ENCODE data around the gene SLC35F6.
"Not testable (repeated sequence)": the region's sequence is repeated elsewhere in the genome, so short reads cannot be mapped to it uniquely, and the experiment has no call there.

Gene SLC35F6

GRCh38 chr2:26740346-26740745 is 23.7 kb upstream of the SLC35F6 start:
- Mint-ChIP-seq H3K9me3 (no peaks in the 10 kb centered on the region), H3K4me3 (no peak overlapping the region), H3K27me3 (peaks cover 3% of the 10 kb centered on the region), H3K36me3 (ENCODE audit: low read depth) (no peaks in the 10 kb centered on the region), H3K4me1 (ENCODE audit: low read depth) (peaks cover 7% of the 10 kb centered on the region), H3K27ac (no peak overlapping the region)

GRCh38 chr2:26740890-26741302 is 23.2 kb upstream of the SLC35F6 start:
- H3K36me3 Mint-ChIP-seq (ENCODE audit: low read depth), result no peaks in the 10 kb centered on the region

GRCh38 chr2:26742048-26742770 is 21.9 kb upstream of the SLC35F6 start:
- Mint-ChIP-seq H3K27me3 (peaks cover 3% of the 10 kb centered on the region), H3K27ac (no peak overlapping the region), H3K9me3 (no peaks in the 10 kb centered on the region), H3K4me1 (ENCODE audit: low read depth) (peaks cover 7% of the 10 kb centered on the region), H3K4me3 (no peak overlapping the region), H3K36me3 (ENCODE audit: low read depth) (no peaks in the 10 kb centered on the region)

More at GRCh38 chr2:26740890-26741302, 23.2 kb upstream of the SLC35F6 start:
- no peak overlapping the region for H3K27ac Mint-ChIP-seq
- no peaks in the 10 kb centered on the region for H3K9me3 Mint-ChIP-seq
- peaks cover 7% of the 10 kb centered on the region for H3K4me1 Mint-ChIP-seq (ENCODE audit: low read depth)
- no peak overlapping the region for H3K4me3 Mint-ChIP-seq
- H3K27me3 Mint-ChIP-seq, result peaks cover 3% of the 10 kb centered on the region

GRCh38 chr2:26743852-26744251 is 20.2 kb upstream of the SLC35F6 start:
- Mint-ChIP-seq H3K9me3 (no peaks in the 10 kb centered on the region), H3K36me3 (ENCODE audit: low read depth) (no peaks in the 10 kb centered on the region), H3K27me3 (no peaks in the 10 kb centered on the region), H3K27ac (no peak overlapping the region), H3K4me1 (ENCODE audit: low read depth) (peaks cover 7% of the 10 kb centered on the region), H3K4me3 (no peak overlapping the region)

GRCh38 chr2:26744953-26745352 is 19.1 kb upstream of the SLC35F6 start:
- H3K9me3 Mint-ChIP-seq, result no peaks in the 10 kb centered on the region
- peaks cover 7% of the 10 kb centered on the region for H3K4me1 Mint-ChIP-seq (ENCODE audit: low read depth)
- H3K36me3 Mint-ChIP-seq (ENCODE audit: low read depth), result no peaks in the 10 kb centered on the region
- H3K27me3 Mint-ChIP-seq, result no peaks in the 10 kb centered on the region
- no peak overlapping the region for H3K4me3 Mint-ChIP-seq
- H3K27ac Mint-ChIP-seq, result no peak overlapping the region

GRCh38 chr2:26745609-26746327 is 18.3 kb upstream of the SLC35F6 start:
- H3K27ac Mint-ChIP-seq, result no peak overlapping the region
- H3K4me1 Mint-ChIP-seq (ENCODE audit: low read depth), result peaks cover 5% of the 10 kb centered on the region
- no peaks in the 10 kb centered on the region for H3K27me3 Mint-ChIP-seq
- no peaks in the 10 kb centered on the region for H3K36me3 Mint-ChIP-seq (ENCODE audit: low read depth)
- no peak overlapping the region for H3K4me3 Mint-ChIP-seq
- H3K9me3 Mint-ChIP-seq, result no peaks in the 10 kb centered on the region

- H3K36me3 Mint-ChIP-seq (ENCODE audit: low read depth), result no peaks in the 10 kb centered on the region
- H3K9me3 Mint-ChIP-seq, result no peaks in the 10 kb centered on the region
- H3K4me1 Mint-ChIP-seq (ENCODE audit: low read depth), result no peaks in the 10 kb centered on the region
- H3K4me3 Mint-ChIP-seq, result no peak overlapping the region
- H3K27ac Mint-ChIP-seq, result no peak overlapping the region
- no peaks in the 10 kb centered on the region for H3K27me3 Mint-ChIP-seq
Measured at GRCh38 chr2:26746934-26747333, 17.1 kb upstream of the SLC35F6 start.

- not testable (repeated sequence) for H3K27me3 Mint-ChIP-seq; H3K4me3 Mint-ChIP-seq; H3K4me1 Mint-ChIP-seq (ENCODE audit: low read depth); H3K27ac Mint-ChIP-seq; H3K36me3 Mint-ChIP-seq (ENCODE audit: low read depth); H3K9me3 Mint-ChIP-seq
Measured at GRCh38 chr2:26749787-26750420, 14.2 kb upstream of the SLC35F6 start.

- not testable (repeated sequence) for H3K9me3 Mint-ChIP-seq; H3K27ac Mint-ChIP-seq; H3K27me3 Mint-ChIP-seq; H3K4me3 Mint-ChIP-seq; H3K36me3 Mint-ChIP-seq (ENCODE audit: low read depth); H3K4me1 Mint-ChIP-seq (ENCODE audit: low read depth)
Measured at GRCh38 chr2:26750467-26750866, 13.6 kb upstream of the SLC35F6 start.

- no peak overlapping the region for H3K4me3 Mint-ChIP-seq
- H3K9me3 Mint-ChIP-seq, result no peaks in the 10 kb centered on the region
- H3K27ac Mint-ChIP-seq, result no peak overlapping the region
- H3K27me3 Mint-ChIP-seq, result no peaks in the 10 kb centered on the region
- H3K36me3 Mint-ChIP-seq (ENCODE audit: low read depth), result no peaks in the 10 kb centered on the region
- peaks cover 4% of the 10 kb centered on the region for H3K4me1 Mint-ChIP-seq (ENCODE audit: low read depth)
Measured at GRCh38 chr2:26752656-26753055, 11.4 kb upstream of the SLC35F6 start.

- Mint-ChIP-seq H3K4me1 (ENCODE audit: low read depth) (peaks cover 14% of the 10 kb centered on the region), H3K27me3 (no peaks in the 10 kb centered on the region), H3K9me3 (no peaks in the 10 kb centered on the region), H3K27ac (no peak overlapping the region), H3K36me3 (ENCODE audit: low read depth) (no peaks in the 10 kb centered on the region), H3K4me3 (no peak overlapping the region)
Measured at GRCh38 chr2:26754539-26754938, 9.5 kb upstream of the SLC35F6 start.

GRCh38 chr2:26754972-26755670 is 9.0 kb upstream of the SLC35F6 start:
- Mint-ChIP-seq H3K36me3 (ENCODE audit: low read depth) (no peaks in the 10 kb centered on the region), H3K9me3 (no peaks in the 10 kb centered on the region), H3K4me3 (no peak overlapping the region), H3K4me1 (ENCODE audit: low read depth) (peaks cover 14% of the 10 kb centered on the region), H3K27ac (no peak overlapping the region), H3K27me3 (no peaks in the 10 kb centered on the region)

GRCh38 chr2:26756337-26756736 is 7.7 kb upstream of the SLC35F6 start:
- Mint-ChIP-seq H3K36me3 (ENCODE audit: low read depth) (no peaks in the 10 kb centered on the region), H3K27ac (no peak overlapping the region)

GRCh38 chr2:26757873-26758789 is 6.0 kb upstream of the SLC35F6 start:
- H3K36me3 Mint-ChIP-seq (ENCODE audit: low read depth), result no peaks in the 10 kb centered on the region
- H3K4me1 Mint-ChIP-seq (ENCODE audit: low read depth), result peaks cover 17% of the 10 kb centered on the region
- no peaks in the 10 kb centered on the region for H3K9me3 Mint-ChIP-seq
- H3K4me3 Mint-ChIP-seq, result no peak overlapping the region
- no peak overlapping the region for H3K27ac Mint-ChIP-seq
- peaks cover 4% of the 10 kb centered on the region for H3K27me3 Mint-ChIP-seq

More at GRCh38 chr2:26756337-26756736, 7.7 kb upstream of the SLC35F6 start:
- Mint-ChIP-seq H3K4me1 (ENCODE audit: low read depth) (peaks cover 14% of the 10 kb centered on the region), H3K27me3 (peaks cover 4% of the 10 kb centered on the region), H3K9me3 (no peaks in the 10 kb centered on the region), H3K4me3 (no peak overlapping the region)

All from stimulated activated naive CD8-positive, alpha-beta T cell treated with anti-CD3 and anti-CD28 coated beads, Interleukin-15, Interleukin-2, amounts not matched to agents 100 ng/mL and 50 ng/mL, for 24 hours (primary cell).